ENCODE measurements around the gene SZRD1.

Gene SZRD1

GRCh38 chr1:16349847-16350406 lies 17.1 kb upstream of the SZRD1 start:
- peaks cover 16% of the 10 kb centered on the region for H3K36me3 Mint-ChIP-seq (ENCODE audit: low read depth)
- TF ChIP-seq CTCF (IDR thresholded peaks at IDR 0.05) = no peak
- H3K27me3 Mint-ChIP-seq (ENCODE audit: low read depth, poor library complexity) = no peaks in the 10 kb centered on the region
- DNase-seq = no peak
- H3K27ac Mint-ChIP-seq = no peak overlapping the region
- H3K4me3 Mint-ChIP-seq = peak overlapping the region; percentile 90
- H3K4me1 Mint-ChIP-seq = peaks cover 30% of the 10 kb centered on the region
- peaks cover 7% of the 10 kb centered on the region for H3K9me3 Mint-ChIP-seq

- H3K9me3 Mint-ChIP-seq = no peaks in the 10 kb centered on the region
- H3K4me1 Mint-ChIP-seq = peaks cover 30% of the 10 kb centered on the region
- H3K27ac Mint-ChIP-seq = peak overlapping the region; percentile 75
- H3K27me3 Mint-ChIP-seq (ENCODE audit: low read depth, poor library complexity) = peaks cover 3% of the 10 kb centered on the region
- DNase-seq = no peak
- peaks cover 7% of the 10 kb centered on the region for H3K36me3 Mint-ChIP-seq (ENCODE audit: low read depth)
- peak overlapping the region; percentile 90 for H3K4me3 Mint-ChIP-seq
- TF ChIP-seq CTCF (IDR thresholded peaks at IDR 0.05) = no peak
These were observed 15.5 kb upstream of the SZRD1 start for GRCh38 chr1:16351456-16351993.

DNA sequence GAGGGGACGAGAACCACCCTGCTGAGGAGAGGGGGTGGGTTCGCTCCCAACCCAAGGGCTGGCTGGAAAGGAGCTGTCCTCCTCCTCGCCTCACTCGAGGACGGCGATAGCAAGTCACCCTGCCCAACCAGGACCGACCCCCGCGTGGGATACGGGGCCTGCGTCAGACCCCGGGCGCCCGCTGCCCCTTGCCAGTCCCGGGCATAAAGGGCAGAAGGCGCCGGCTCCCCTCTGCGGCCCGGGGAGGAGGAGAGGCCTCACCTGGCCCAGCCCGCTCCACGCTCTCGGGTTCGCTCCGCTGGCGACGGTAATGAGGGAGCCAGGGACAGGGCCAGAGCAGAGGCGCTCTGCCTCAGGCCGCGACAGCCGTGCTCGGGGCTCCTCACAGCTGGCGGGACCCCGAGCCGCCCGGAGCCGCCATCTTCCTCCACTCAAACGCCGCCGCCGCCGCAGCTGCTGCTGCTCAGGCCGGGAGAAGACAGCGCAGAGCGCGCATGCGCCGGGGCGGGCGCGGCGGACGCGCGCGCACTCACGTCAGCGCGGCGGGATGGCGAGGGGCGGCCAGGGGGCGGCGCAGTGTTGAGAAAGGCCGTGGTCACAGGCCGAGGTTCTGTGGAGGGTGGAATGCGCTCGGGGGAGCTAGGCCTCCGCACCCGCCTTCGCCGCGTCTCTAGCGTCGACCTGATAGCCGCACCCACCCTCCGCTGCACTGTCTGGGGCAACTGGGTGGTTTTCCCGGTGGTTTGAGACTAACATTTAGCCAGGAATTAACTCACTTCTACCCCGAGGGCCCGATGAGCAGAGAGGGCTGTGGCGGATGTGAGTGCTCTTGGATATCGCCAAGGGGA lies 14.8 kb upstream of the SZRD1 start, which contains the start of gene FBXO42:
Gene FBXO42 (minus strand): TSS at position 487 of the 848 bp plus-strand sequence. CDS start 37,062 bp downstream, outside the sequence.
- Mint-ChIP-seq H3K27me3 (ENCODE audit: low read depth, poor library complexity) (peaks cover 3% of the 10 kb centered on the region), H3K4me3 (peak within 1 kb of the TSS; percentile 90), H3K36me3 (ENCODE audit: low read depth) (peaks cover 7% of the 10 kb centered on the region), H3K27ac (peak within 1 kb of the TSS; percentile 75), H3K4me1 (peaks cover 30% of the 10 kb centered on the region), H3K9me3 (no peaks in the 10 kb centered on the region)
- peak; percentile 95 for DNase-seq
- no peak for TF ChIP-seq CTCF (IDR thresholded peaks at IDR 0.05)

GRCh38 chr1:16352842-16353535 lies 14.1 kb upstream of the SZRD1 start:
- H3K4me1 Mint-ChIP-seq = peaks cover 30% of the 10 kb centered on the region
- peaks cover 3% of the 10 kb centered on the region for H3K27me3 Mint-ChIP-seq (ENCODE audit: low read depth, poor library complexity)
- peak overlapping the region; percentile 90 for H3K4me3 Mint-ChIP-seq
- H3K27ac Mint-ChIP-seq = peak overlapping the region; percentile 36
- peaks cover 6% of the 10 kb centered on the region for H3K36me3 Mint-ChIP-seq (ENCODE audit: low read depth)
- no peak for TF ChIP-seq CTCF (IDR thresholded peaks at IDR 0.05)
- H3K9me3 Mint-ChIP-seq = no peaks in the 10 kb centered on the region
- DNase-seq = peak; percentile 16

DNA sequence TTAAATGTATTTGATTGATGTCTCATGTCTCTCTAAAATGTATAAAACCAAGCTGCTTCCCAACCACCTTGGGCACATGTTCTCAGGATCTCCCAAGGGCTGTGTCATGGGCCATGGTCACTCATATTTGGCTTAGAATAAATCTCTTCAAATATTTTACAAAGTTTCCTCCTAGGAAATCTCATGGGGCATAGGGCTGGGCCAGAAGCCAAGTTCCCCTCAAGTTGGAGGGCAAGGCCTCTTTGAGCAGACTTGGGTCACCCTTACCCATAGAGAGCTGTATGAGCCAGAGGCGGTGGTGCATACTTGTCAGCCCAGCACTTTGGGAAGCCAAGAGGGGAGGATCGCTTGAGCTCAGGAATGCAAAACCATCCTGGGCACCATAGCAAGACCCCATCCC lies 12.4 kb upstream of the SZRD1 start:
- peaks cover 7% of the 10 kb centered on the region for H3K27me3 Mint-ChIP-seq (ENCODE audit: low read depth, poor library complexity)
- H3K4me1 Mint-ChIP-seq = peaks cover 25% of the 10 kb centered on the region
- H3K27ac Mint-ChIP-seq = no peak overlapping the region
- H3K36me3 Mint-ChIP-seq (ENCODE audit: low read depth) = no peaks in the 10 kb centered on the region
- no peaks in the 10 kb centered on the region for H3K9me3 Mint-ChIP-seq
- DNase-seq = no peak
- no peak overlapping the region for H3K4me3 Mint-ChIP-seq
- TF ChIP-seq CTCF (IDR thresholded peaks at IDR 0.05) = no peak

Data from nephron progenitor cell (in vitro differentiated cells).